T47D (cell line): Measurements from ENCODE around the gene SLC44A1.

Experiments used
- DNase-seq, 2 experiments: peaks; one replicate each; pipeline versions ENCODE4 v3.0.0 to v3.0.0-alpha.2; 2011 to 2012; ENCODE audit warnings: low read depth in 1 of 2, low spot score in 1 of 2
- JUND ChIP-seq: IDR thresholded peaks from 2 replicates; pipeline ENCODE4 v1.6.1; 2012; ENCODE audit warnings: low read depth
- in situ Hi-C: cut with HindIII; loops from 2 replicates; pipeline ENCODE4 v1.10.0; 2016; ENCODE audit warnings: low sequenced_read_pairs, low pct_unique_long_range_greater_than_20kb

Gene SLC44A1

GRCh38 chr9:105473221-105473620 lies 228.8 kb downstream of the SLC44A1 start:
- no peak for TF ChIP-seq JUND
- DNase-seq: no peak
- in situ Hi-C loops: no loop called here

- DNase-seq: peak in 1 of 2 experiments; percentile 57
- TF ChIP-seq JUND: no peak
- in situ Hi-C loops: no loop called here
These were observed 230.9 kb downstream of the SLC44A1 start for GRCh38 chr9:105475302-105475701.

- in situ Hi-C loops: no loop called here
These were observed 235.4 kb downstream of the SLC44A1 start for GRCh38 chr9:105479846-105480245.

DNA sequence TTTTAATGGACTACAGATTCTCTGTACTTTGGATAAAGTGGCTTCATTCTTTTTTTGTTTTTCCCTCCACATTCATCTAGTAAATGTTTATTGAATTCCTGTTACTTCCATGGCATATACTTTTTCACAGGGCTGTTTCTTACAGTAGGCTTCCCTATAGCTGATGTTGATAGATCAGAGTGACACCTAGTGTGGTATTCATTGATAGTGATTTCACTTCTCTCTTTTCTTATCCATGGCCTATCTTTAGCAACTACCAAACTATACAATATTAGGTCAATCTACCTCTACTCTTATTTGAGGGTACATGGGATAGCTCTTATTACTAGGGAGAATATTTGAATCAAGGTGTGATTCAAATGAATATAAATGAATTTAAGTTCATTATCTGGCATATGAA lies 239.2 kb downstream of the SLC44A1 start:
- in situ Hi-C loops: no loop called here
- no peak for DNase-seq
- TF ChIP-seq JUND: no peak

More at GRCh38 chr9:105479846-105480245, 235.4 kb downstream of the SLC44A1 start:
- DNase-seq: no peak
- no peak for TF ChIP-seq JUND

DNA sequence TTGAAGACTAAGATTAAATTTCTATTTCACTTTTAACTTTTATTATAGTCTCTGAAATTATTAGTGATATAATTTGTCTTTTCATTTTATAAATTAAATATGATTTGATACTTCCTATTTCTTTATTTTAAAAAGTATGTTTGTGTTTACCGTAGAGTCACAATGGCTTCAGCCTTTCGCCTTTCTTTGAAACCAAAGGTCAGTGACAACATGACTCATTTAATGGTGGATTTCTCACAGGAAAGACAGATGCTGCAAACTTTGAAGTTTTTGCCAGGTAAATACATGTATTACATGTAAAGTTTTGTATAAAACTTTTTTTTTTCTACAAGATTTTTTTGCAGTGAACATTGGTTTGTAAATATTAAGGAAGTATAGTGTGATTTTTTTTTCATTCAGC lies 239.8 kb downstream of the SLC44A1 start:
- in situ Hi-C loops: no loop called here
- no peak for DNase-seq
- no peak for TF ChIP-seq JUND

- in situ Hi-C loops: no loop called here
- DNase-seq: no peak
- no peak for TF ChIP-seq JUND
These were observed 240.7 kb downstream of the SLC44A1 start for GRCh38 chr9:105485131-105485530.
